Nephron progenitor cell (in vitro differentiated cells): ENCODE data around the gene AFP.

Experiments
- DNase-seq: peaks from one replicate; pipeline ENCODE4 v3.0.0; 2021
- H3K27ac Mint-ChIP-seq: 2 replicates; pipeline ENCODE4 v1.8.0; 2021; ENCODE audit warnings: mild to moderate bottlenecking, moderate library complexity, mixed read lengths
- H3K27me3 Mint-ChIP-seq: 2 replicates; pipeline ENCODE4 v1.8.0; 2021; ENCODE audit warnings: mild to moderate bottlenecking, low read depth, mixed read lengths; ENCODE audit not compliant: poor library complexity
- H3K36me3 Mint-ChIP-seq: 2 replicates; pipeline ENCODE4 v1.8.0; 2021; ENCODE audit warnings: low read depth, mixed read lengths
- H3K4me1 Mint-ChIP-seq: 2 replicates; pipeline ENCODE4 v1.8.0; 2021; ENCODE audit warnings: mixed read lengths
- H3K4me3 Mint-ChIP-seq: 2 replicates; pipeline ENCODE4 v1.8.0; 2021; ENCODE audit warnings: mild to moderate bottlenecking, moderate library complexity, mixed read lengths
- H3K9me3 Mint-ChIP-seq: 2 replicates; pipeline ENCODE4 v1.8.0; 2021; ENCODE audit warnings: mild to moderate bottlenecking, moderate library complexity, mixed read lengths
- CTCF ChIP-seq: fragments of 200-600 bp; sonication (generic); IDR thresholded peaks from 2 replicates; pipeline ENCODE4 v1.5.0; 2021; ENCODE audit warnings: antibody characterized with exemption

AFP gene

GRCh38 chr4:73419106-73420038 is 16.6 kb upstream of the AFP start:
- Mint-ChIP-seq H3K36me3 (no peaks in the 10 kb centered on the region), H3K9me3 (no peaks in the 10 kb centered on the region), H3K4me1 (no peaks in the 10 kb centered on the region), H3K27ac (no peak overlapping the region), H3K4me3 (no peak overlapping the region), H3K27me3 (no peaks in the 10 kb centered on the region)
- no peak for TF ChIP-seq CTCF
- DNase-seq: no peak

DNA sequence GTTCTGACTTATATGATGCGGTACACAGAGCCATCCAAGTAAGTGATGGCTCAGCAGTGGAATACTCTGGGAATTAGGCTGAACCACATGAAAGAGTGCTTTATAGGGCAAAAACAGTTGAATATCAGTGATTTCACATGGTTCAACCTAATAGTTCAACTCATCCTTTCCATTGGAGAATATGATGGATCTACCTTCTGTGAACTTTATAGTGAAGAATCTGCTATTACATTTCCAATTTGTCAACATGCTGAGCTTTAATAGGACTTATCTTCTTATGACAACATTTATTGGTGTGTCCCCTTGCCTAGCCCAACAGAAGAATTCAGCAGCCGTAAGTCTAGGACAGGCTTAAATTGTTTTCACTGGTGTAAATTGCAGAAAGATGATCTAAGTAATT is 15.4 kb upstream of the AFP start:
- H3K27me3 Mint-ChIP-seq: peaks cover 3% of the 10 kb centered on the region

DNA sequence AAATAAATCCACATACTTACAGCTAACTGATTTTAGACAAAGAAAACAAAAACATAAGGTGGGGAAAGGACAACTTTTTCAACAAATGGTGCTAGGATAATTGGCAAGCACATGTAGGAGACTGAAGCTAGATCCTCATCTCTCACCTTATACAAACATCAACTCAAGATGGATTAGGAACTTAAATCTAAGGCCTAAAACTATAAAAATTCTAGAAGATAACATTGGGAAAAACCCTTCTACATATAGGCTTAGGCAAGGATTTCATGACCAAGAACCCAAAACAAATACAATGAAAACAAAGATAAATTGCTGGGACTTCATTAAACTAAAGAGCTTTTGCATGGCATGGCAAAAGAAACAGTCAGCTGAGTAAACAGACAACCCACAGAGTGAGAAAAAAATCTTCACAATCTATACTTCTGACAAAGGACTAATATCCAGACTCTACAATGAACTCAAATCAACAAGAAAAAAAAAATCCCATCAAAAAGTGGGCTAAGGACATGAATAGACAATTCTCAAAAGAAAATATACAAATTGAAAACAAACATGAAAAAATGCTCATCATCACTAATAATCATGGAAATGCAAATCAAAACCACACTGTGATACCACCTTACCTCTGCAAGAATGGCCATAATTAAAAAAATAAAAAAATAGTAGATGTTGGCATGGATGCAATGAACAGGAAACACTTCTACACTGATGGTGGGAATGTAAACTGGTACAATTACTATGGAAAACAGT is 14.1 kb upstream of the AFP start:
- Mint-ChIP-seq H3K36me3 (no peaks in the 10 kb centered on the region), H3K4me3 (no peak overlapping the region), H3K27ac (no peak overlapping the region), H3K27me3 (peaks cover 3% of the 10 kb centered on the region), H3K4me1 (no peaks in the 10 kb centered on the region), H3K9me3 (no peaks in the 10 kb centered on the region)
- DNase-seq: no peak
- TF ChIP-seq CTCF: no peak

More for the DNA sequence above, 15.4 kb upstream of the AFP start:
- no peak overlapping the region for H3K27ac Mint-ChIP-seq
- no peak for DNase-seq
- TF ChIP-seq CTCF: no peak
- H3K4me3 Mint-ChIP-seq: no peak overlapping the region
- no peaks in the 10 kb centered on the region for H3K4me1 Mint-ChIP-seq
- no peaks in the 10 kb centered on the region for H3K9me3 Mint-ChIP-seq
- H3K36me3 Mint-ChIP-seq: no peaks in the 10 kb centered on the region

DNA sequence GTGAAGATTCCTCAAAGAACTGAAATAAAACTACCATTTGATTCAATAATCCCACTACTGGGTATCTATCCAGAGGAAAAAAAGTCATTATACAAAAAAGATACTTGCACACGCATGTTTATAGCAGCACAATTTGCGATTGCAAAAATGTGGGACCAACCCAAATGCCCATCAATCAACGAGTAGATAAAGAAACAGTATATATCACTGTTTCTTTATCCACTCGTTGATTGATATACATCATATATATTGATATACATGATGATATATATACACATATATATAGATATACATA is 13.6 kb upstream of the AFP start:
- H3K4me3 Mint-ChIP-seq: no peak overlapping the region
- no peak overlapping the region for H3K27ac Mint-ChIP-seq
- H3K9me3 Mint-ChIP-seq: no peaks in the 10 kb centered on the region
- no peak for DNase-seq
- no peak for TF ChIP-seq CTCF
- H3K4me1 Mint-ChIP-seq: no peaks in the 10 kb centered on the region
- H3K36me3 Mint-ChIP-seq: no peaks in the 10 kb centered on the region
- H3K27me3 Mint-ChIP-seq: peaks cover 3% of the 10 kb centered on the region

- peaks cover 3% of the 10 kb centered on the region for H3K27me3 Mint-ChIP-seq
- no peak for DNase-seq
- H3K4me3 Mint-ChIP-seq: no peak overlapping the region
- no peak for TF ChIP-seq CTCF
- H3K4me1 Mint-ChIP-seq: no peaks in the 10 kb centered on the region
- H3K36me3 Mint-ChIP-seq: no peaks in the 10 kb centered on the region
- no peak overlapping the region for H3K27ac Mint-ChIP-seq
- H3K9me3 Mint-ChIP-seq: no peaks in the 10 kb centered on the region
Observed at GRCh38 chr4:73423184-73423583, 12.8 kb upstream of the AFP start.
